AG04449 (cell line): ENCODE results near the gene RASA4B.
"Not testable (repeated sequence)": the region's sequence is repeated elsewhere in the genome, so short reads cannot be mapped to it uniquely, and the experiment has no call there.

Experiments used
- CTCF ChIA-PET: fragments of 350-600 bp; formaldehyde crosslinking; extraction: SDS; loops from one replicate; lab custom pipeline; 2021; ENCODE audit warnings: antibody characterized with exemption; lab: Yijun Ruan, JAX
- POLR2A ChIA-PET: fragments of 400-600, 350-600 bp; formaldehyde crosslinking; extraction: SDS; loops from one replicate; lab custom pipeline; 2020; ENCODE audit warnings: antibody characterized with exemption, inconsistent platforms; lab: Yijun Ruan, JAX
- DNase-seq: peaks from one replicate; pipeline ENCODE4 v3.0.0-alpha.2; 2010; ENCODE audit warnings: low read depth, low spot score
- H3K4me3 ChIP-seq: 2 replicates; pipeline ENCODE4 v1.5.1; 2011; ENCODE audit warnings: low read depth, mild to moderate bottlenecking, control low read depth, low read length
- TF ChIP-seq, protein P1 (sequence below): IDR thresholded peaks from one replicate; pipeline ENCODE4 v1.5.1; 2011; ENCODE audit warnings: mild to moderate bottlenecking, moderate library complexity, low read length, control low read depth, inconsistent platforms; ENCODE audit not compliant: insufficient read depth; ENCODE audit errors: missing control alignments

Gene RASA4B

GRCh38 chr7:102490529-102491075, 27.0 kb downstream of the RASA4B start:
- DNase-seq, CTCF ChIA-PET, H3K4me3 ChIP-seq, POLR2A ChIA-PET: not testable (repeated sequence)

DNA sequence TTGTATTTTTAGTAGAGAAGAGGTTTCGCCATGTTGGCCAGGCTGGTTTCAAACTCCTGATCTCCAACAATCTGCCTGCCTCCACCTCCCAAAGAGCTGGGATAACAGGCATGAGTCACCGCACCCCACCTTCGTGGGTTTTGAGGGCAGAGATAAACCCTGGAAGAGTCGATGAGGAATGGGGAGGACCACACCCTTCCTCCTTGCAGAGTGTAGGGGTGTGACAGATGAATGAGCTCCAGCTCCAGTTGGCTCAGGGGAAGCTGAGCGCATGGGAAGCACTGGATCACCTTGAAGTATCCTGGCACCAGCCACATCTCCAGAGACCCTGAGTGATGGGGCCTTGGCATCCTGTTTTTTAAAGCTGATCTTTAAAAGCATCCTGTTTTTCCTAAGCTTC, 33.3 kb downstream of the RASA4B start:
- POLR2A ChIA-PET, result not testable (repeated sequence)

DNA sequence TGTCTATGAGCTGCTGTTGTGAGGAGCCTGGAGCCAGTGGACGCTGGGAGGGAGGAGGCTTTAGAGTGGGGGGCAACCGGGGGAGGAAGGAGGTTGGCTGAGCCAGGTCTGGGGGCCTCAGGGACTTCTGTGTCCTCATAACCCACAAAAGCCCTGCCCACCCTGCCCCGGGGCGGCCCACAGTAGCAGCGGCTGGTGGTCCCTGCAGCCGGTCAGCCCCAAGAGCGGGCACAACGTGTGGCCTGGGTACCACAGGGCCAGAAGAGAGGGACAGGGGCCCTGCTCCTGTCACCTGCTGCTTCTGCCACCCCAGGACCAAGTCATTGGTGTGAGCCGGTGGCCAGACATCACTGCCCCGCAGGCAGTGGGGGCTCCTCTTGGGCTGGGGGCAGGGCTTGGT, 35.6 kb downstream of the RASA4B start:
- DNase-seq, H3K4me3 ChIP-seq, POLR2A ChIA-PET, CTCF ChIA-PET: not testable (repeated sequence)

More for the DNA sequence above, 33.3 kb downstream of the RASA4B start:
- CTCF ChIA-PET, H3K4me3 ChIP-seq, DNase-seq: not testable (repeated sequence)

DNA sequence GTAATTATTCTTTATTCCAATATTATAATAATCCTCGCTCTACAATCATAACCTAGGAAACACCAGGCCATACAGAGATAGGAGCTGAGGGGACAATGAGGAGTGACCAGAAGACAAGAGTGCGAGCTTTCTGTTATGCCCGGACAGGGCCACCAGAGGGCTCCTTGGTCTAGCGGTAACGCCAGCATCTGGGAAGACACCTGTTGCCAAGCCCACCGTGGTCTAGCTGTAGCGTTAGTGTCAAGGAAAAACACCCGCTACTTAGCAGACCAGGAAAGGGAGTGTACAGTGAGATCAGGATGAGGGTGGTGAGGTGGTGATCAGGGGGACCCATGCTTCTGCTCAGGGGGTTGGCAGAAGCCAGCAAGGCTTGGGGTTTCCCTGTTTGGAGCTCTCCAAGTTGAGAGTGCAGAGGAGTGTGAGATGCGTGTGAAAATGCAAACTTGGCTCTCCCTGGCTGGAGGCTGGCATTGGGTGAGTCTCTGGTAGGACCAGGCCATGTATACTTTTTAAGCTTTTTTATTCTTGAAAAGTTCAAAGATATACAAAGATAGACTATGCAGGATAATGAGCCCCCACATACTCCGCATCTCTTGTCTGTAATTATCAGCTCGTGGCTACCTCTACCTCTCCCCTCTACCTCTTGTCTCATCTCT, 37.5 kb downstream of the RASA4B start:
- POLR2A ChIA-PET, H3K4me3 ChIP-seq, DNase-seq: not testable (repeated sequence)
- TF ChIP-seq, protein P1, sequence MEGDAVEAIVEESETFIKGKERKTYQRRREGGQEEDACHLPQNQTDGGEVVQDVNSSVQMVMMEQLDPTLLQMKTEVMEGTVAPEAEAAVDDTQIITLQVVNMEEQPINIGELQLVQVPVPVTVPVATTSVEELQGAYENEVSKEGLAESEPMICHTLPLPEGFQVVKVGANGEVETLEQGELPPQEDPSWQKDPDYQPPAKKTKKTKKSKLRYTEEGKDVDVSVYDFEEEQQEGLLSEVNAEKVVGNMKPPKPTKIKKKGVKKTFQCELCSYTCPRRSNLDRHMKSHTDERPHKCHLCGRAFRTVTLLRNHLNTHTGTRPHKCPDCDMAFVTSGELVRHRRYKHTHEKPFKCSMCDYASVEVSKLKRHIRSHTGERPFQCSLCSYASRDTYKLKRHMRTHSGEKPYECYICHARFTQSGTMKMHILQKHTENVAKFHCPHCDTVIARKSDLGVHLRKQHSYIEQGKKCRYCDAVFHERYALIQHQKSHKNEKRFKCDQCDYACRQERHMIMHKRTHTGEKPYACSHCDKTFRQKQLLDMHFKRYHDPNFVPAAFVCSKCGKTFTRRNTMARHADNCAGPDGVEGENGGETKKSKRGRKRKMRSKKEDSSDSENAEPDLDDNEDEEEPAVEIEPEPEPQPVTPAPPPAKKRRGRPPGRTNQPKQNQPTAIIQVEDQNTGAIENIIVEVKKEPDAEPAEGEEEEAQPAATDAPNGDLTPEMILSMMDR, result peak; percentile 20
- CTCF ChIA-PET, result interaction anchor here (1.2 kb wide), 1 partner anchor 23 kb away, joined by 3 read pairs; no protein-coding TSS in a partner anchor

DNA sequence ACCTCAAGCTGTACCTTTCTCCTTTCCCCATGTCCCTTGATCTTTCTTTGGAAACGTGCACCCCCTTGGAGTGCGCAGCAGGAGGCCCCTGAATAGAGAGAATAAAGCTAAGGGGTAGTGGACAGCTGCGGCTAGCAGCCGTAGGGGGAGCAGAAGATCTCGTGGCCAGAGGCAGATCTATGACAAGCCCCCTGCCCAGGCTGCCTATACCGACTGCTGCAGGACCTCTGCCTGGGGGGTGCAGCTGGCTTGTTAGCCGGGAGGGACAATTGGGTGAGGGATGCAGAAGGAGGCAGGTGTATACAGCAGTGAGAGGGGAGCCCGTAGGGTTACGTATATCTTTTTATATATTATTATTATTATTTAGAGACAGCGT, 38.4 kb downstream of the RASA4B start:
- CTCF ChIA-PET, POLR2A ChIA-PET: not testable (repeated sequence)

DNA sequence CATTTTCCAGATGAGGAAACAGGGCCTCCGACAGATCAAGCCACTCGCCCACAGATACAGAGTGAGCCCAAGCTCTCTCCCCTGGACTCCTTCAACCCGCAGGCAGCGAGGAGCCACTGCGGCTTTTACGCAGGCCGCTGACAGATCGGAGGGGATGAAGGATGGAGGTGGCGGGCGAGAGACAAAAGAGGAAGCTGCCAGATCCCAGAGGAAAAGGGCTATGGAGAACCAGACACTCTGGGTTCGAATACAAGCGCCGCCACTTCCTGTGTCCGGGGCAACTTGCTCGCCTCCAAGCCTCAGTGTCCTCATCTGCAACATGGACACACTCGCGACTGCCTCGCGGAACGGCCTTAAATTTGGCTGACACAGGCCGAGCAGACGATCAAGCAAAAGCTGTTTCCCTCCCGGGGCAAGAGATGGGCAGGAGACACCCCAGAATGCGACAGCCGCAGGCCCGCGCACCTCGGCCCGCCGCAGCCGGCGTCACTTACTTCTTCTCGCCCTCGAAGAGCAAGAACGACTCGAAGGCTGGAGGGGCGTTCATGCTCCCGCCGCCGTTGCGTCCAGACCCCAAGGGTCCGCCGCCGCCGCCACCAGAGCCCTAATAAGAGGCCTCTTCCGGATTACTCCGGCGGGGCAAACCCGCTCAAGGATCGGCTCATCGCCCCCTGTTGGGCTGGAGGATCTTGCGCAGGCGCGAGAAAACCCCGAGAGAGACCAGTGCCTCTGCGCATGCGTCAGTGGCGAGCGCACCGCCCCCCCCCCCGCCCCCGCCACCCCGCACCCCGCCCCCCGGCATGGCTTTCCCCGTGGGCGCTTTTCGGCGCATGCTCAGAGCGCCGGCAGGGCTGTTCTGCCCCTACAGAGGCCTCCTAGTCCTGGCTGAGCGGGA, 39.0 kb downstream of the RASA4B start, which contains the start of gene POLR2J:
Gene POLR2J (minus strand): TSS at position 609 of the 895 bp plus-strand sequence. CDS start 62 bp downstream, at position 547.
- peak; percentile 26 for DNase-seq
- TF ChIP-seq, protein P1, result peak; percentile 41
- H3K4me3 ChIP-seq, result peak within 1 kb of the TSS; percentile 50
- POLR2A ChIA-PET, CTCF ChIA-PET: not testable (repeated sequence)

More for the DNA sequence above, 38.4 kb downstream of the RASA4B start:
- DNase-seq, H3K4me3 ChIP-seq: not testable (repeated sequence)

GRCh38 chr7:102474736-102475435, 42.7 kb downstream of the RASA4B start:
- POLR2A ChIA-PET, H3K4me3 ChIP-seq, DNase-seq, CTCF ChIA-PET: not testable (repeated sequence)

- H3K4me3 ChIP-seq, POLR2A ChIA-PET, CTCF ChIA-PET, DNase-seq: not testable (repeated sequence)
These were observed 43.5 kb downstream of the RASA4B start for GRCh38 chr7:102474116-102474515.
